AG04449 (cell line): ENCODE data around the gene BHLHA15.

Source experiments
- CTCF ChIA-PET: fragments of 350-600 bp; formaldehyde crosslinking; extraction: SDS; loops from one replicate; lab custom pipeline; 2021; ENCODE audit warnings: antibody characterized with exemption; lab: Yijun Ruan, JAX
- POLR2A ChIA-PET: fragments of 400-600, 350-600 bp; formaldehyde crosslinking; extraction: SDS; loops from one replicate; lab custom pipeline; 2020; ENCODE audit warnings: antibody characterized with exemption, inconsistent platforms; lab: Yijun Ruan, JAX
- DNase-seq: peaks from one replicate; pipeline ENCODE4 v3.0.0-alpha.2; 2010; ENCODE audit warnings: low read depth, low spot score
- H3K4me3 ChIP-seq: 2 replicates; pipeline ENCODE4 v1.5.1; 2011; ENCODE audit warnings: low read depth, mild to moderate bottlenecking, control low read depth, low read length
- CTCF ChIP-seq: IDR thresholded peaks from one replicate; pipeline ENCODE4 v1.5.1; 2011; ENCODE audit warnings: mild to moderate bottlenecking, moderate library complexity, low read length, control low read depth, inconsistent platforms; ENCODE audit not compliant: insufficient read depth; ENCODE audit errors: missing control alignments

The BHLHA15 gene

GRCh38 chr7:98199131-98199530, 12.1 kb upstream of the BHLHA15 start:
- TF ChIP-seq CTCF = no peak
- H3K4me3 ChIP-seq = no peak overlapping the region
- ChIA-PET CTCF (interaction anchor here (0.6 to 1.0 kb wide), 2 partner anchors 30 to 1187 kb away, joined by 3 to 5 read pairs; no protein-coding TSS in a partner anchor), POLR2A (no interaction called here)
- DNase-seq = no peak

- ChIA-PET CTCF (no interaction called here), POLR2A (no interaction called here)
- DNase-seq = no peak
- H3K4me3 ChIP-seq = no peak overlapping the region
- TF ChIP-seq CTCF = no peak
Observed at GRCh38 chr7:98200364-98200763, 10.9 kb upstream of the BHLHA15 start.

- H3K4me3 ChIP-seq = no peak overlapping the region
- POLR2A ChIA-PET = no interaction called here
- no peak for DNase-seq
- CTCF ChIA-PET = interaction anchor here (2.4 kb wide), 1 partner anchor 34 kb away, joined by 8 read pairs; no protein-coding TSS in a partner anchor
- no peak for TF ChIP-seq CTCF
Observed at GRCh38 chr7:98202367-98203195, 8.7 kb upstream of the BHLHA15 start.

GRCh38 chr7:98203261-98203963, 7.8 kb upstream of the BHLHA15 start:
- ChIA-PET CTCF (interaction anchor here (2.4 kb wide), 1 partner anchor 35 kb away, joined by 8 read pairs; no protein-coding TSS in a partner anchor), POLR2A (no interaction called here)
- no peak for DNase-seq
- no peak overlapping the region for H3K4me3 ChIP-seq
- no peak for TF ChIP-seq CTCF

GRCh38 chr7:98203964-98204605, 7.2 kb upstream of the BHLHA15 start:
- H3K4me3 ChIP-seq = no peak overlapping the region
- CTCF ChIA-PET = interaction anchor here (2.4 kb wide), 1 partner anchor 35 kb away, joined by 8 read pairs; no protein-coding TSS in a partner anchor
- TF ChIP-seq CTCF = no peak
- POLR2A ChIA-PET = no interaction called here
- no peak for DNase-seq
